ENCODE measurements around the gene STK38. TPM values are rescaled to one million over a fixed set of nuclear protein-coding genes. Genes with fewer than 3 reads are reported as not detected.
"Not testable (repeated sequence)": the region's sequence is repeated elsewhere in the genome, so short reads cannot be mapped to it uniquely, and the experiment has no call there.

Gene STK38
- total RNA-seq, 1 experiment from 2014 or later = 31.5 TPM

- H3K9me3 ChIP-seq (ENCODE audit: low read length); H3K79me2 ChIP-seq (ENCODE audit: low read length); H4K20me1 ChIP-seq (ENCODE audit: insufficient read depth, low read depth, low read length); H3K4me3 ChIP-seq (ENCODE audit: low read length); H3K27ac ChIP-seq (ENCODE audit: low read length); H3K9ac ChIP-seq (ENCODE audit: low read length); H3K9me2 ChIP-seq (replicated peaks; ENCODE audit: insufficient read depth, low read length); H2AFZ ChIP-seq (ENCODE audit: low read length); DNase-seq; H3K27me3 ChIP-seq (ENCODE audit: low read length); H3K4me2 ChIP-seq (ENCODE audit: low read depth, low read length, poor library complexity, severe bottlenecking); H3K4me1 ChIP-seq (ENCODE audit: low read length); H3K36me3 ChIP-seq (ENCODE audit: insufficient read depth, low read length): not testable (repeated sequence)
Observed at GRCh38 chr6:36572353-36573311, 25.4 kb upstream of the STK38 start.

- Histone ChIP-seq H3K4me2 (ENCODE audit: low read depth, low read length, poor library complexity, severe bottlenecking) (no peak overlapping the region), H3K9me3 (ENCODE audit: low read length) (no peaks in the 10 kb centered on the region), H3K27ac (ENCODE audit: low read length) (no peak overlapping the region), H3K9ac (ENCODE audit: low read length) (no peak overlapping the region), H2AFZ (ENCODE audit: low read length) (no peak overlapping the region), H3K9me2 (replicated peaks; ENCODE audit: insufficient read depth, low read length) (no peaks in the 10 kb centered on the region), H3K27me3 (ENCODE audit: low read length) (no peaks in the 10 kb centered on the region), H3K79me2 (ENCODE audit: low read length) (no peaks in the 10 kb centered on the region), H3K4me1 (ENCODE audit: low read length) (no peaks in the 10 kb centered on the region), H3K4me3 (ENCODE audit: low read length) (no peak overlapping the region), H4K20me1 (ENCODE audit: insufficient read depth, low read depth, low read length) (no peaks in the 10 kb centered on the region), H3K36me3 (ENCODE audit: insufficient read depth, low read length) (no peaks in the 10 kb centered on the region)
- no peak for DNase-seq
Observed at GRCh38 chr6:36571122-36572043, 24.1 kb upstream of the STK38 start.

- H3K36me3 ChIP-seq (ENCODE audit: insufficient read depth, low read length) = no peaks in the 10 kb centered on the region
- no peaks in the 10 kb centered on the region for H3K79me2 ChIP-seq (ENCODE audit: low read length)
- H3K9ac ChIP-seq (ENCODE audit: low read length) = no peak overlapping the region
- H3K4me3 ChIP-seq (ENCODE audit: low read length) = no peak overlapping the region
- no peaks in the 10 kb centered on the region for H3K27me3 ChIP-seq (ENCODE audit: low read length)
- H4K20me1 ChIP-seq (ENCODE audit: insufficient read depth, low read depth, low read length) = no peaks in the 10 kb centered on the region
- no peak overlapping the region for H2AFZ ChIP-seq (ENCODE audit: low read length)
- no peaks in the 10 kb centered on the region for H3K4me1 ChIP-seq (ENCODE audit: low read length)
- H3K4me2 ChIP-seq (ENCODE audit: low read depth, low read length, poor library complexity, severe bottlenecking) = no peak overlapping the region
- H3K9me3 ChIP-seq (ENCODE audit: low read length) = no peaks in the 10 kb centered on the region
- no peak overlapping the region for H3K27ac ChIP-seq (ENCODE audit: low read length)
- no peaks in the 10 kb centered on the region for H3K9me2 ChIP-seq (replicated peaks; ENCODE audit: insufficient read depth, low read length)
- DNase-seq = no peak
Observed at GRCh38 chr6:36570264-36570663, 23.0 kb upstream of the STK38 start.

- H3K79me2 ChIP-seq (ENCODE audit: low read length) = no peaks in the 10 kb centered on the region
- H3K9me3 ChIP-seq (ENCODE audit: low read length) = no peaks in the 10 kb centered on the region
- no peak overlapping the region for H3K27ac ChIP-seq (ENCODE audit: low read length)
- no peaks in the 10 kb centered on the region for H4K20me1 ChIP-seq (ENCODE audit: insufficient read depth, low read depth, low read length)
- DNase-seq = no peak
- no peak overlapping the region for H3K9ac ChIP-seq (ENCODE audit: low read length)
- no peak overlapping the region for H3K4me2 ChIP-seq (ENCODE audit: low read depth, low read length, poor library complexity, severe bottlenecking)
- H2AFZ ChIP-seq (ENCODE audit: low read length) = no peak overlapping the region
- no peaks in the 10 kb centered on the region for H3K36me3 ChIP-seq (ENCODE audit: insufficient read depth, low read length)
- H3K27me3 ChIP-seq (ENCODE audit: low read length) = no peaks in the 10 kb centered on the region
- H3K4me1 ChIP-seq (ENCODE audit: low read length) = no peaks in the 10 kb centered on the region
- no peak overlapping the region for H3K4me3 ChIP-seq (ENCODE audit: low read length)
- no peaks in the 10 kb centered on the region for H3K9me2 ChIP-seq (replicated peaks; ENCODE audit: insufficient read depth, low read length)
Observed at GRCh38 chr6:36566418-36566905, 19.2 kb upstream of the STK38 start.

GRCh38 chr6:36563928-36564284 lies 16.6 kb upstream of the STK38 start:
- Histone ChIP-seq H3K4me1 (ENCODE audit: low read length) (peaks cover 6% of the 10 kb centered on the region), H3K36me3 (ENCODE audit: insufficient read depth, low read length) (no peaks in the 10 kb centered on the region), H3K9me2 (replicated peaks; ENCODE audit: insufficient read depth, low read length) (no peaks in the 10 kb centered on the region), H4K20me1 (ENCODE audit: insufficient read depth, low read depth, low read length) (no peaks in the 10 kb centered on the region), H3K9ac (ENCODE audit: low read length) (no peak overlapping the region), H3K4me2 (ENCODE audit: low read depth, low read length, poor library complexity, severe bottlenecking) (no peak overlapping the region), H3K79me2 (ENCODE audit: low read length) (no peaks in the 10 kb centered on the region), H3K9me3 (ENCODE audit: low read length) (no peaks in the 10 kb centered on the region), H3K4me3 (ENCODE audit: low read length) (no peak overlapping the region), H3K27me3 (ENCODE audit: low read length) (no peaks in the 10 kb centered on the region), H3K27ac (ENCODE audit: low read length) (no peak overlapping the region), H2AFZ (ENCODE audit: low read length) (no peak overlapping the region)
- no peak for DNase-seq

GRCh38 chr6:36563237-36563927 lies 16.1 kb upstream of the STK38 start:
- Histone ChIP-seq H3K27me3 (ENCODE audit: low read length) (no peaks in the 10 kb centered on the region), H2AFZ (ENCODE audit: low read length) (no peak overlapping the region), H3K9me3 (ENCODE audit: low read length) (no peaks in the 10 kb centered on the region), H3K9ac (ENCODE audit: low read length) (no peak overlapping the region), H4K20me1 (ENCODE audit: insufficient read depth, low read depth, low read length) (no peaks in the 10 kb centered on the region), H3K9me2 (replicated peaks; ENCODE audit: insufficient read depth, low read length) (no peaks in the 10 kb centered on the region), H3K4me3 (ENCODE audit: low read length) (no peak overlapping the region), H3K27ac (ENCODE audit: low read length) (no peak overlapping the region), H3K4me2 (ENCODE audit: low read depth, low read length, poor library complexity, severe bottlenecking) (no peak overlapping the region), H3K36me3 (ENCODE audit: insufficient read depth, low read length) (no peaks in the 10 kb centered on the region), H3K79me2 (ENCODE audit: low read length) (no peaks in the 10 kb centered on the region), H3K4me1 (ENCODE audit: low read length) (peaks cover 6% of the 10 kb centered on the region)
- no peak for DNase-seq

- Histone ChIP-seq H3K27me3 (ENCODE audit: low read length) (no peaks in the 10 kb centered on the region), H3K9me2 (replicated peaks; ENCODE audit: insufficient read depth, low read length) (no peaks in the 10 kb centered on the region), H3K4me3 (ENCODE audit: low read length) (no peak overlapping the region), H3K36me3 (ENCODE audit: insufficient read depth, low read length) (no peaks in the 10 kb centered on the region), H3K4me2 (ENCODE audit: low read depth, low read length, poor library complexity, severe bottlenecking) (no peak overlapping the region), H3K27ac (ENCODE audit: low read length) (no peak overlapping the region), H3K4me1 (ENCODE audit: low read length) (peaks cover 10% of the 10 kb centered on the region), H2AFZ (ENCODE audit: low read length) (no peak overlapping the region), H4K20me1 (ENCODE audit: insufficient read depth, low read depth, low read length) (no peaks in the 10 kb centered on the region), H3K9me3 (ENCODE audit: low read length) (no peaks in the 10 kb centered on the region), H3K9ac (ENCODE audit: low read length) (no peak overlapping the region), H3K79me2 (ENCODE audit: low read length) (no peaks in the 10 kb centered on the region)
- DNase-seq = no peak
Observed at GRCh38 chr6:36560822-36561221, 13.5 kb upstream of the STK38 start.
